ENCODE results near the gene TGFBR2.

The TGFBR2 gene

DNA sequence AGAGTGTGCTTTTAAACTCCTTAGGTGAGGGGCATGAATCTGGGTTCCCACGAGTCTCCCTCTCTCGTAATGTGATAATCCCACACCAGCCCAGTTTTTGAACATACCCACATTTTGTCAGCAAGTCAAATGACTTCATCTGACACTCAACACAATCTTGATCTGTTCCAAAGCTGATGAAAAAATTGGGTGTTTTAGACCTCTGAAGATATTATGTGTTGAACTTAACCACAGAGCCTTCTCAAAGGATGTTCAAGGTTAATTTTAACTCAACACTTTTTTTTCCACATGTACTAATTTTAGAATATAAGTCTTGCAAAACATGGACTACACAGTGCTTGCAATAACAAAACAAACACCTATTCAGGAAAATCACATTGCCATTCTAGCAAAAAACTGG is 123.1 kb downstream of the TGFBR2 start:
- no peak for DNase-seq

DNA sequence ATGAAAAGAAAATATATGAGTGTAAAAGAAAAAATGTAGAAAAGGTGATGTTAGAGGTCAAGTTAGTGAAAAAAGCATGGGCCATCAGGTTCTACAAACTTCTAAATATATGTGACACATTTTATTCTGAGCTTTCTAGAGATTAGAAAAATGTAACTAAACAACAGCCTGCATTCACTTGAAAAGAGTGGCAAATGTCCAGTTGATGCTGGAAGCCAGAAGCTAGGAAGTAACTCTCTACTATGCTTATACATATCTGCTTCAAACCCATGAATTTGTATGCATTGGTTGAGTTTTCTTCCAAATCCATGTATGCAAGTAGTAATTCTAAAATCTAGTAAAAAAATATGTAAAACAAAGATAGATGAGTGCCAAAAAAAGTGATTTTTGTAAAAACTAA is 123.5 kb downstream of the TGFBR2 start:
- no peak for DNase-seq

DNA sequence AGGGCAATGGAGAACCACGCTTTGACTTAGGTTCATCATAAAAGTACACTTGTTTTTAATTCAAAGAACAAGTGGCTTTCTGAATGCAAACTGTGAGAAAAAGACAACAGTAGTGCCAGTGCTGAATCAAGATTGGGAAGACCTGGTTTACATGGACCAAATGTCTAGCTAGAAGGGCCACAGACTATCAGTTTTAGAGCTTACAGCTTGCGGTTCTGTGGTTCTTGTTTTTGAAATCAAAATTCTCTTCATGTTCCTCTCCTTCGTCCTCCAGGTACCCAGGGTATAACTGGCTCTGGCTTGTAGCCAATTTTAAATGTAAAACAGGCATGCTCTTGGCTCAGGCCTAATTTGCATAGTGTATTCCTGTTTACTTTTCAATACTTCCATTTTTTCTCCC is 124.6 kb downstream of the TGFBR2 start:
- DNase-seq: no peak

DNA sequence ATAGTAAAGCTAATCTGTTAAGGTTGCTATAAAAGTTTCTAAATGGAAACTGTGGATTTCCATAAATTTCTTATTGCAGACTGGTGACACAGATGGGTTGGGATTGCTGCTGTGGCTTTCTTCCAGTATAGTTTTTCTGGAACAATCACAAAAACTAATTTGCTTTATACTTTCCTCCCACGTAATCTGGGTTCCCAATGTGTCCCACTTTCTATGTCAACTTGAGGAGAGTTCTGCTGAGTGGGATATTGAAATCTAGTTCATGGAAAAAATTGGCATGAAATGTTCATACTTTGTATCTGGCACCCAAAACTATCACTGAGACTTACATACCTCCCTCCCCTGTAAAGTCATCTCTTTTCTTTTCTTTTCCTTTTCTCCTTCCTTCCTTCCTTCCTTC is 126.8 kb downstream of the TGFBR2 start:
- DNase-seq: no peak

DNA sequence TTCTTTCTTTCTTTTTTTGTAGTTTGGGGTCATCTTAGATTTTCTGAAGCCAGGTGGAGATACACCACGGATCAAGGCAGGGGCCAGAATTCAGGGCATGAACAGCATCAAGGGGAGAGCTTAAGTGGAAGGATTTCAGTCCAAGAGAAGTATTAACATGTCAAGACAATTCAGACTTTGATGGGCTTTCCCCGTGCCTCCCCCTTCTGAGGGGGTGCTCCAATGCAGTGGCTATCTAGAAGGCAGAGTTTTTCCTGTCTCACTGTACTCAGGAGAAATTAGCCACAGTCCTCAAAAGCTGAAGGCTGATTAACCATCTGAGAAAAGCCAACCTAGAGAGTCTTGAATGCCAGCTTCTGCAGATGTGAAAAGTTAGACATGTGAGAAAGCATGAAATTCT is 127.3 kb downstream of the TGFBR2 start:
- no peak for DNase-seq

DNA sequence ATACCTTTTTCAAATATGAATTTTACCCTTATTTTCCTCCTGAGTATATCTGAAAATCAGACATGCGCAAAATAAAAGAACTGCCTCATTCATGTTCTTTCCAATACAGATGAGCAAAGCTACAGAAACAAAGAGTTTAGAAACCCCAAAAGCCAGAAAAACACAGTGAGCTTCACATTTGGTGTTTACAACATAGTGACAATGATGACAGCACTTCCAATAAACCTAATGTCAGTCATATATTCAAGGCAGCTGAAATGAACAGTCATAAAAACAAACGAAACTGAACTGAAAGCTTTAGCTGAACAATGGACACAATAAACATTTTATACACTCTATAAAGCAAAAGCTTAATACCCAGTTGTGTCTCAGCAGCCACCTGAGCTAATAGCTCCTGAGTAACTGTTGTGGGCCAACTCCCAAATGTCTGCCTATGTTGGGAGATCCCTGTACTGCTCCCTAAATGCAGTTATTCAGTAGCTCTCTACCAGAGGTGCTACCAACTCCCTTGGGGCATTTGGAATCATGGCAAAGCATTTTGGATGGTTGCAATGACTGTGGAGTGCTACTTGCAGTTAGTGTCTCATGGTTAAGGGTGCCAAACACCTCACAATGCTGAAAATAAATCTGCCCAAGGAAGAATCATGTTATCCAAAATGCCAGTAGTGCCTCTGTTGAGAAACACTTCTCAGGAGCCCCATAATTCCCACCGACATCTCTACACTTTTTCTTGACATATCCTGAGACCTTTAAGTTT is 131.5 kb downstream of the TGFBR2 start:
- no peak for DNase-seq

DNA sequence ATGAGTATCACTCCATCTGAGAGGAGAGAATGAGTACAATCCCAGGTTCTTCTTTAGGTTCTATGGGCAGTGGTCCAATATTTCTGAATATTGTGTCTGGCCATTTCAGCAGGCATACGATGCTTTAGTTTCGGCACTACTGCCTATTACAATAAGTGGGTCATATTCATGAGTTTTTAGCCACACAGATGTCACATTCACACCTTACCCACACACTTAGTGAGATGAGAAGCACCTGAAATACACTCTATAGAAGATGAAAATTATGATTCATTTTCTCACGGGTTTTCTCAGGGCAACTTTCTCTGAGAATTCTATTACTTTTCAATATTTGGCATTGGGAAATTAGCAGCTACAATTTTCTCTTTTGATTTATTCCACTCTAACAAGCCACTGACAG is 132.2 kb downstream of the TGFBR2 start:
- DNase-seq: no peak

DNA sequence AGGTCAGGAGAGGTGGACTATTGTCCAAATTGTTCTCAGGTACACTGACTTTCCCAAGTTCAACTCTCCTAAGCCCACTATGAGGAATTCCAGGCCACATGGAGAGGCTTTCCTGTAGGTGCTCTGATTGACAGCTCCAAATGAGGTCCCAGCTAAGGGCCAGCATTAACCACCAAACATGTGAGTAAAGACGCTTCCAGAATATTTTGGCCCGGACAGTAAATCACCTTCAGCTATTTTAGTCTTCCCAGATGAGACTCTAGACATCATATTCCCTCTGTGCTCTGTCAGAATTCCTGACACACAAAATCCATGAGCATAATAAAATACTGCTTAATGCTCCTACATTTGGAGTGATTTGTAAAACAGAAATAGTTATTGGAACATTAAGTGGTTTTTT is 135.5 kb downstream of the TGFBR2 start:
- no peak for DNase-seq

- DNase-seq: no peak
Observed at GRCh38 chr3:30742796-30743619, 136.6 kb downstream of the TGFBR2 start.
